H9 (cell line): ENCODE measurements around the gene CXCL12. TPM values are rescaled to one million over a fixed set of nuclear protein-coding genes. Genes with fewer than 3 reads are reported as not detected.

Source experiments
- DNase-seq: peaks from one replicate; pipeline ENCODE4 v3.0.0-alpha.2; 2017
- H2AFZ ChIP-seq: one replicate; pipeline ENCODE4 v1.6.1; 2013; ENCODE audit warnings: mild to moderate bottlenecking, low read length, control low read depth, moderate library complexity
- H2AK5ac ChIP-seq: 2 replicates; pipeline ENCODE4 v1.6.1; 2013; ENCODE audit warnings: low read length, control low read depth, mixed read lengths; ENCODE audit not compliant: insufficient read length
- H2BK120ac ChIP-seq: one replicate; pipeline ENCODE4 v1.6.1; 2013; ENCODE audit warnings: low read depth, mild to moderate bottlenecking, low read length, control low read depth, inconsistent platforms; ENCODE audit not compliant: poor library complexity, severe bottlenecking
- H2BK12ac ChIP-seq: 2 replicates; pipeline ENCODE4 v1.6.1; 2013; ENCODE audit warnings: low read length, control low read depth, mixed read lengths, low read depth; ENCODE audit not compliant: insufficient read length
- H2BK15ac ChIP-seq: 2 replicates; pipeline ENCODE4 v1.6.1; 2013; ENCODE audit warnings: low read depth, low read length, control low read depth
- H2BK20ac ChIP-seq: one replicate; pipeline ENCODE4 v1.6.1; 2013; ENCODE audit warnings: low read depth, mild to moderate bottlenecking, low read length, control low read depth, inconsistent platforms; ENCODE audit not compliant: poor library complexity, severe bottlenecking
- H2BK5ac ChIP-seq: 2 replicates; pipeline ENCODE4 v1.6.1; 2013; ENCODE audit warnings: low read length, control low read depth, mixed read lengths; ENCODE audit not compliant: insufficient read length
- H3K14ac ChIP-seq: 2 replicates; pipeline ENCODE4 v1.6.1; 2013; ENCODE audit warnings: low read length, control low read depth; ENCODE audit not compliant: insufficient read depth
- H3K18ac ChIP-seq: 2 replicates; pipeline ENCODE4 v1.6.1; 2013; ENCODE audit warnings: low read depth, mild to moderate bottlenecking, mixed read lengths, low read length, control low read depth; ENCODE audit not compliant: insufficient read length
- H3K23ac ChIP-seq: 2 replicates; pipeline ENCODE4 v1.6.1; 2013; ENCODE audit warnings: low read length, control low read depth, mixed read lengths, low read depth; ENCODE audit not compliant: insufficient read length
- H3K23me2 ChIP-seq: 2 replicates; pipeline ENCODE4 v1.6.1; 2013; ENCODE audit warnings: low read depth, mild to moderate bottlenecking, mixed read lengths, low read length, control low read depth; ENCODE audit not compliant: insufficient read length, poor library complexity, severe bottlenecking
- H3K27ac ChIP-seq: 2 replicates; pipeline ENCODE4 v1.5.1; 2013; ENCODE audit warnings: low read length, control low read depth, mixed read lengths, low read depth; ENCODE audit not compliant: insufficient read length
- H3K27me3 ChIP-seq: 2 replicates; pipeline ENCODE4 v1.6.1; 2013; ENCODE audit warnings: low read length, control low read depth, inconsistent platforms; ENCODE audit not compliant: insufficient read depth
- H3K4ac ChIP-seq: 2 replicates; pipeline ENCODE4 v1.6.1; 2013; ENCODE audit warnings: low read depth, mild to moderate bottlenecking, control low read depth, inconsistent platforms, low read length, moderate library complexity
- H3K4me1 ChIP-seq: 2 replicates; pipeline ENCODE4 v1.6.1; 2013; ENCODE audit warnings: low read length, control low read depth, inconsistent platforms; ENCODE audit not compliant: insufficient read depth
- H3K4me2 ChIP-seq: 2 replicates; pipeline ENCODE4 v1.6.1; 2013; ENCODE audit warnings: low read length, control low read depth, mixed read lengths; ENCODE audit not compliant: insufficient read length, insufficient read depth
- H3K56ac ChIP-seq: 2 replicates; pipeline ENCODE4 v1.6.1; 2013; ENCODE audit warnings: low read depth, mild to moderate bottlenecking, mixed read lengths, low read length, control low read depth; ENCODE audit not compliant: insufficient read length
- H3K79me1 ChIP-seq: 2 replicates; pipeline ENCODE4 v1.6.1; 2013; ENCODE audit warnings: low read depth, mild to moderate bottlenecking, moderate library complexity, low read length, control low read depth, inconsistent platforms; ENCODE audit not compliant: insufficient read depth, poor library complexity, severe bottlenecking
- H3K79me2 ChIP-seq: 2 replicates; pipeline ENCODE4 v1.6.1; 2013; ENCODE audit warnings: low read length, control low read depth, inconsistent platforms; ENCODE audit not compliant: insufficient read depth
- H3K9ac ChIP-seq: 2 replicates; pipeline ENCODE4 v1.6.1; 2013; ENCODE audit warnings: low read length, control low read depth, mixed read lengths; ENCODE audit not compliant: insufficient read length; ENCODE audit errors: extremely low read depth
- H3K9me3 ChIP-seq: one replicate; pipeline ENCODE4 v1.6.1; 2013; ENCODE audit warnings: low read depth, low read length, inconsistent platforms; ENCODE audit not compliant: control insufficient read depth
- H3T11ph ChIP-seq: one replicate; pipeline ENCODE4 v1.6.1; 2013; ENCODE audit warnings: mild to moderate bottlenecking, low read length, control low read depth, inconsistent platforms
- H4K20me1 ChIP-seq: one replicate; pipeline ENCODE4 v1.6.1; 2013; ENCODE audit not compliant: control insufficient read depth, insufficient read length, insufficient read depth
- H4K5ac ChIP-seq: 2 replicates; pipeline ENCODE4 v1.6.1; 2013; ENCODE audit warnings: low read depth, mild to moderate bottlenecking, mixed read lengths, low read length, control low read depth; ENCODE audit not compliant: insufficient read length
- H4K8ac ChIP-seq: replicated peaks from 2 replicates; pipeline ENCODE4 v1.6.1; 2013; ENCODE audit warnings: low read length, control low read depth, mixed read lengths, low read depth; ENCODE audit not compliant: insufficient read length
- H4K91ac ChIP-seq: 2 replicates; pipeline ENCODE4 v1.6.1; 2013; ENCODE audit warnings: low read depth, mild to moderate bottlenecking, moderate library complexity, mixed read lengths, low read length, control low read depth; ENCODE audit not compliant: insufficient read length
- H3K27ac Mint-ChIP-seq, 3 experiments: 2 replicates in 2 of 3; 3 replicates in 1 of 3; pipeline ENCODE4 v1.8.0; 2020 to 2021; ENCODE audit warnings: mixed read lengths in 3 of 3, mild to moderate bottlenecking in 1 of 3, moderate library complexity in 1 of 3
- H3K27me3 Mint-ChIP-seq: 2 replicates; pipeline ENCODE4 v1.8.0; 2021; ENCODE audit warnings: low read depth, mild to moderate bottlenecking, moderate library complexity, mixed read lengths
- H3K36me3 Mint-ChIP-seq, 3 experiments: 2 replicates in 2 of 3; 3 replicates in 1 of 3; pipeline ENCODE4 v1.8.0; 2020 to 2021; ENCODE audit warnings: low read depth in 3 of 3, mixed read lengths in 3 of 3; ENCODE audit not compliant: insufficient read depth in 1 of 3
- H3K4me1 Mint-ChIP-seq, 2 experiments: 2 replicates each; pipeline ENCODE4 v1.8.0; 2020; ENCODE audit warnings: mixed read lengths in 2 of 2
- H3K4me3 Mint-ChIP-seq, 2 experiments: 2 replicates in 1 of 2; 3 replicates in 1 of 2; pipeline ENCODE4 v1.8.0; 2020 to 2021; ENCODE audit warnings: mild to moderate bottlenecking in 2 of 2, mixed read lengths in 2 of 2, moderate library complexity in 1 of 2
- H3K9me3 Mint-ChIP-seq, 2 experiments: 2 replicates in 1 of 2; 3 replicates in 1 of 2; pipeline ENCODE4 v1.8.0; 2020; ENCODE audit warnings: mild to moderate bottlenecking in 2 of 2, mixed read lengths in 2 of 2, moderate library complexity in 1 of 2
- WGBS: extraction: QIAGEN DNeasy Blood & Tissue Kit; methylation state at CpG from one replicate; pipeline ENCODE4 v1.1.7; 2013; ENCODE audit warnings: missing lambda C conversion rate, low lambda C conversion rate, mixed read lengths; ENCODE audit not compliant: insufficient read length; ENCODE audit errors: extremely low coverage; 5-methylcytosine and 5-hydroxymethylcytosine counted together
- total RNA-seq: library from RNA; stranded (reverse); gene quantifications from 2 replicates; pipeline ENCODE4 v1.2.1, GENCODE V29; 2021
- TF ChIP-seq, protein P1 (sequence below): fragments of 200-600 bp; sonication (generic); conservative IDR thresholded peaks from 3 replicates; pipeline ENCODE4 v1.8.0; 2021; ENCODE audit warnings: antibody characterized with exemption, mild to moderate bottlenecking

The CXCL12 gene
- total RNA-seq, 1 experiment from 2014 or later = 28.3 TPM

DNA sequence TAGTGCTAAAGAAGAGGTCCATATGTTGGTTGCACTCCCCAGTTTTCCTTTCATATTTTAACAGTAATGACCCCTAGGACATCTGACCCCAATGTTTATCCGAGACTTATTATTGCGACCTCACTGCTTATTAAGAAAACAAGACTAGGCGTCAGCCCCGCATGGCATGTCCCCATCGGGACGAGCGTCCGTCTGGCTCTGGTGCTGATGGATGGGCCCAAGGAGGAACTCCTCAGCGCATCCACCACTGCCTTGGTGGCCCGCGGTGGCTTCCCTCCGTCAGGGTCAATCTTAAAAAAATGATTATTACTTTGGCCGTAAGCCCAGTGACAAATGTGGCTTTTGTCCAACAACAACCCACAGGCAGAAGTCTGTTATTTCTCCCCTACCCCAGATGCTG is 40.1 kb upstream of the CXCL12 start:
- H4K91ac ChIP-seq = no peak overlapping the region
- no peak overlapping the region for H3K27ac ChIP-seq
- peaks cover 9 to 15% of the 10 kb centered on the region in 2 experiments; a peak in 3 of 5 replicates for H3K9me3 Mint-ChIP-seq
- no peaks in the 10 kb centered on the region for H3K23me2 ChIP-seq
- H3K9me3 ChIP-seq = no peaks in the 10 kb centered on the region
- no peak overlapping the region for H3K18ac ChIP-seq
- TF ChIP-seq, protein P1, sequence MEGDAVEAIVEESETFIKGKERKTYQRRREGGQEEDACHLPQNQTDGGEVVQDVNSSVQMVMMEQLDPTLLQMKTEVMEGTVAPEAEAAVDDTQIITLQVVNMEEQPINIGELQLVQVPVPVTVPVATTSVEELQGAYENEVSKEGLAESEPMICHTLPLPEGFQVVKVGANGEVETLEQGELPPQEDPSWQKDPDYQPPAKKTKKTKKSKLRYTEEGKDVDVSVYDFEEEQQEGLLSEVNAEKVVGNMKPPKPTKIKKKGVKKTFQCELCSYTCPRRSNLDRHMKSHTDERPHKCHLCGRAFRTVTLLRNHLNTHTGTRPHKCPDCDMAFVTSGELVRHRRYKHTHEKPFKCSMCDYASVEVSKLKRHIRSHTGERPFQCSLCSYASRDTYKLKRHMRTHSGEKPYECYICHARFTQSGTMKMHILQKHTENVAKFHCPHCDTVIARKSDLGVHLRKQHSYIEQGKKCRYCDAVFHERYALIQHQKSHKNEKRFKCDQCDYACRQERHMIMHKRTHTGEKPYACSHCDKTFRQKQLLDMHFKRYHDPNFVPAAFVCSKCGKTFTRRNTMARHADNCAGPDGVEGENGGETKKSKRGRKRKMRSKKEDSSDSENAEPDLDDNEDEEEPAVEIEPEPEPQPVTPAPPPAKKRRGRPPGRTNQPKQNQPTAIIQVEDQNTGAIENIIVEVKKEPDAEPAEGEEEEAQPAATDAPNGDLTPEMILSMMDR = no peak
- DNase-seq = no peak
- H3K4me2 ChIP-seq = no peak overlapping the region
- H4K20me1 ChIP-seq = no peaks in the 10 kb centered on the region
- no peak overlapping the region for H2BK120ac ChIP-seq
- no peaks in the 10 kb centered on the region for H3K79me2 ChIP-seq
- peaks cover under 1% of the 10 kb centered on the region; the same call in 1 of the 2 replicates for H3K27me3 Mint-ChIP-seq
- no peak overlapping the region for H2BK12ac ChIP-seq
- no peak overlapping the region for H4K8ac ChIP-seq
- H3K27ac Mint-ChIP-seq = no peak overlapping the region
- H4K5ac ChIP-seq = no peak overlapping the region
- H3K4me1 Mint-ChIP-seq = peaks cover 0 to 5% of the 10 kb centered on the region in 2 experiments; a peak in 1 of 4 replicates
- H3K4me3 Mint-ChIP-seq = no peak overlapping the region
- H2BK20ac ChIP-seq = no peak overlapping the region
- no peak overlapping the region for H2AFZ ChIP-seq
- H3K36me3 Mint-ChIP-seq = peaks cover 0 to 3% (median 0%) of the 10 kb centered on the region in 3 experiments; a peak in 1 of 7 replicates
- H3K14ac ChIP-seq = no peak overlapping the region
- H3K27me3 ChIP-seq = no peaks in the 10 kb centered on the region
- H2AK5ac ChIP-seq = no peak overlapping the region
- H3K23ac ChIP-seq = no peak overlapping the region
- no peaks in the 10 kb centered on the region for H3K4me1 ChIP-seq
- H3K56ac ChIP-seq = no peak overlapping the region
- no peak overlapping the region for H2BK5ac ChIP-seq
- no peak overlapping the region for H3T11ph ChIP-seq
- no peak overlapping the region for H3K4ac ChIP-seq
- H3K79me1 ChIP-seq = no peaks in the 10 kb centered on the region
- no CpG with 5 or more reads among the region's 13 CpGs for WGBS
- H2BK15ac ChIP-seq = no peak overlapping the region
- H3K9ac ChIP-seq = no peak overlapping the region
